Pons (tissue), 1 donor: ENCODE results near the gene RPL10.

ENCODE experiments used
- DNase-seq: peaks from one replicate; pipeline ENCODE4 v3.0.0-alpha.2; 2016; ENCODE audit warnings: low spot score

Gene RPL10

GRCh38 chrX:154401045-154401799 lies 3.0 kb downstream of the RPL10 start:
- DNase-seq: no peak

DNA sequence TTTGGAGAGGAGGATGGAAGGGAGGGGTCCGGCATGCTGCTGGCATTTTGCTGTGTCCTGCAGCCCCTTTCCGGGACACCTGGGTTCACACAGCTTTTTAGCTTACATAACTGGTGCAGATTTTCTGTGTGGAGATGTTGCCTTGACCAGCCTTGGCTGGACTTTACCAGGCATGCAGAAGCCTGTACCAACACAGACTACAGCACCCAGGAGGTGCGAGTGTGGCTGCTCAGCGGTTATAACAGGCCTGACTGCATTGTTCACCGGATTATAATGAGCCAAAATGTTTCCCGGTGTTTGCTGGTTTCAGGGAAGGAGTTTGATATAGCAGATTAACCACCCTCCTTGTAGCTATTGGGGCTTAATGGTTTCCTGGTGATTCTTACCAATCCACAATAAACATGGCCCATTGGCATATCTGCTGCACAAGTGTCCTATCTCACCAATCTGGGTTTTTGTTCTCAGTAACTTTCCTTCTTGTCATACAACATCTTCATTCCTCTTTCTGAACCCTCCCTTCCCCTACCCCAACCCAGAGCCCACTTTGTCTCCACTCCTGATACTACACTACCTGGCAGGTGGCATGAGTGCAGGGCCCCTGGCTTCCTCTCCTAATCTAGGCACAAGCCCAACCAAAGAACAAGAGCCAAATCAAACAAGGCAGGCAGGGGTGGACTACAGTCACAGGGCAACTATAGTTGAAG lies 3.9 kb downstream of the RPL10 start:
- no peak for DNase-seq

GRCh38 chrX:154402622-154403127 lies 4.5 kb downstream of the RPL10 start:
- DNase-seq: no peak

DNA sequence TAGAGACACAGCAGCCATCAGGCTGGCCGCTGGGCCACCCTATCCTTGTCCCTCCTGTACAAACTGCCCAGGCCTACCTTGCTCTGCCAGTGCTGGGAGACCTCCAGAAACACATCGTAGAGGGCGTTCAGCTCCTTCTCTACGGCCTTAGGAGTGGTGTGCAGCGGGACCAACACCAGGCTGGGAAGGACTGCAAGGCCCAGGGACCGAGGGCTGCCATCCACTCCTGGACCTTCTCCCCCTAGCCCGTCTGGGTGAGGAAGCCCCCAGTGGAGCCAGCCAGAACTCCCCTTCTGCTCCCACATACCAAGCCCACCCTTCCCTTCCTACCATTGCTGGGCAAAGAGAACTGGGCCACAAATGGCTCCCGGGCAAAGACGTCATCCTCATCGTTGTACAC lies 5.0 kb downstream of the RPL10 start:
- no peak for DNase-seq

DNA sequence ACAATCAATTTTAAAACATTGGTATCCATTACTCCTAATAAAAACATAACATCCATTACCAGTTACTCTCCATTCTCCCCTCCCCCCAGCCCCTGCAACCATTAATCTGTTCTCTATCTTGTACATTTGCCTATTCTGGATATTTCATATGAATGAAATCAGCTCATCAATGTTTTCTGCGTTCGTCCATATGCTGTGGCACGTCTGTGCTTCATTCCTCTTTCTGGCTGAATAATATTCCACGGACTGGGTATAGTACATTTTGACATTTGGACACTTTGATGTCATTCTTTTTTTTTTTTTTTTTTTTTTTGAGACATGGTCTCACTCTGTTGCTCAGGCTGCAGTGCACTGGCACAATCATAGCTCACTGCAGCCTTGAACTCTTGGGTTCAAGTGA lies 5.7 kb downstream of the RPL10 start:
- no peak for DNase-seq

DNA sequence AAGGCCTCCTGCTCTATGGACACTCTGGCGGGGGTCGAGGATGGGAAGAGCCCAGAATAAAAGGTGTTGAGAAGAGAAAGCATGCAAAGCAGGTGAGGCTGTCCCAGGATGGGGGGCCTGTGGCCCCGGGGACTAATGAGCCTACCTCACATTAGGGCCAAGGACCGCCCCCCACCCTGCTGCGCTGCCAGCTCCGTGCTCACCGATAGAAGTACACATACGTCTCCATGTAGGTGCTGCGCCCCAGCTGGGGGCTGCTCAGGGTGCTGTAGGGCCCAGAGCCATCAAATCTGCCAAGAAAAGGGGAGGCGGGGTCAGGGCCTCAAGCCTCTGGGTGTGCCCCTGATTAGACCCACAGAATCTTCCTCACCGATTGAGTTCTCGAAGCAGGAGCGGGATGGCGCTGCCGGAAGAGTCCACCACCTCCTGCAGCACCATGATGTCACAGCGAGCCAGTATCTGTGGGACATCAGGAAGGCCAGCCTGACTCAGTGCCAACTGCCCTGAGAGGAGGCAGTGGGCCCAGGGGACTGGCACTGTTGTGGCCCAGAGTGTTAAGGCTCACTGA lies 6.5 kb downstream of the RPL10 start:
- no peak for DNase-seq

- DNase-seq: no peak
Observed at GRCh38 chrX:154408659-154409221, 10.6 kb downstream of the RPL10 start.

DNA sequence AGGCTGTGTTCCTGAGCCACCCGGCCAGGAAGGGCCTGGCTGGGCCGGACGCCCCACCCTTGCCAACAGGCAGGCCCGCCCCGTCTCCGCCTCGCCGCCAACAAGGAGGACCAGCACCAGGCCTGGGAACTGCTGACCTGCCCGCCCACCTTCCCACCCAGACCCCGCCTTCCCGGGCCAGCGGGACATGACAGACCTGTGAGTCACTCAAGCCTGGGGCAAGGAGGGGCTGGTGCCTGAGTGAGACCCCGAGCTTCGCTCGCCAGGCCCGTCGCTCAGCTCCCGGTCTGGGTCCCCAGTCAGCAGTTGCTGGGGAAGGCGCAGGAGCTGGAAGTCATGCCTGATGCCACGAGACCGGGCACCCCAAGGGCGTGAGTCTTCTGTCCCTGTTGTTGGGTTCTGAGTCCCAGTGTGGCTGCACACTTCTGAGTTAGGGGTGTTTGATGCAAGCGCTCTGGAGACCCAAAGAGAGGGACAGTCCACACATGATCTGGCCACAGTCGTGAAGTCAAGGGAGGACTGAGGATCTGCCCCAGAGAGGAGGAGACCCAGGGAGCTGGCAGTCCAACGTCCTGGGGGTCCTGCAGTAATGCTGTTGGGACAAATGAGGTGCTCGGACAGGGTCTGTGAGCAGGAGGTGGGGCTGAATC lies 11.2 kb downstream of the RPL10 start, which contains the start of gene DNASE1L1:
DNASE1L1 (minus strand) TSS at position 33 of the 650 bp plus-strand sequence. CDS start 3,686 bp downstream, outside the sequence.
- peak; percentile 30 for DNase-seq

GRCh38 chrX:154411981-154412340 lies 13.8 kb downstream of the RPL10 start:
- no peak for DNase-seq

DNA sequence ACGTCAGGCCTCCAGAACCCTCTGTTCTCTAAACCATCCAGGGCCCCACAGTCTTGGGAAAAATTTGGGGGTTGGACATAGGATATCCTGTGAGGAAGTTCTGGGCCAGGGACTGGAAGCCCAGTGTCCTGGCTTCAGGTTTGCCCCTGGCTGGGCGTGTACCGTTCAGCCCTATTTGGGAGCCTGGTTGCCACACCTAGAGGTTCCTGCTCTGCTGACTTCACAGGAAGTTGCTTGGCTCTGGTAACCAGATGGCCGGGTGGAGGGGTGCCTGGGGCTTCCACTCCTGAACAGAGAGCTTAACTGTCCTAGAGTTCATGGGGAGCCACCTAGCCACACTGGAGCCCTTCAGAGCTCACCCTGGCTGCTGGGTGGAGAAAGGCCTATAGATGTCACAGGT lies 14.3 kb downstream of the RPL10 start:
- no peak for DNase-seq

DNA sequence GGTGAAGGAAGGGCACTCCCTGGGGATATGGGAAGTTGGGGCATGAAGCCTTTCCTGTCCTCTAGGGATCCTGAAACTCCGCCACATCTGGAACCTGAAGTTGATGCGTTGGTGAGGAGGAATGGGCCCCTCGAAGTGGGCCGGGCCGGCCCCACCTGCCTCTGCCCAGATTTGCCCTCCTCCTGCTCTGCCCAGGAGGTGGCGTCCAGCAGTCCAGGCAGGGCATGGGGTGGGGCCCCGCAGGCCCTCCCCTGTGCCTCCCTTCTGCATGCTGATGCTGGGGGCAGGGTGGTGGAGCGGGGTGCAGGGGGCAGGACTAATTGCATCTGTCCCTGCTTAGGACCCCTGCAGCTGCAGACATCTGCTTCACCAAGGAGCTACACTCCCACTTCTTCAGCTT lies 15.0 kb downstream of the RPL10 start:
- no peak for DNase-seq

GRCh38 chrX:154417157-154417556 lies 19.0 kb downstream of the RPL10 start:
- no peak for DNase-seq

- no peak for DNase-seq
Observed at GRCh38 chrX:154419189-154419588, 21.0 kb downstream of the RPL10 start.

GRCh38 chrX:154419688-154420401 lies 21.7 kb downstream of the RPL10 start:
- DNase-seq: no peak

- no peak for DNase-seq
Observed at GRCh38 chrX:154420402-154420756, 22.2 kb downstream of the RPL10 start.

GRCh38 chrX:154426916-154427770 lies 29.0 kb downstream of the RPL10 start:
- DNase-seq: no peak

GRCh38 chrX:154428176-154429171 lies 30.3 kb downstream of the RPL10 start, which contains the start of gene ATP6AP1:
ATP6AP1 (plus strand) TSS chrX:154428677; CDS start chrX:154428693, 16 bp downstream.
- peak; percentile 90 for DNase-seq

DNA sequence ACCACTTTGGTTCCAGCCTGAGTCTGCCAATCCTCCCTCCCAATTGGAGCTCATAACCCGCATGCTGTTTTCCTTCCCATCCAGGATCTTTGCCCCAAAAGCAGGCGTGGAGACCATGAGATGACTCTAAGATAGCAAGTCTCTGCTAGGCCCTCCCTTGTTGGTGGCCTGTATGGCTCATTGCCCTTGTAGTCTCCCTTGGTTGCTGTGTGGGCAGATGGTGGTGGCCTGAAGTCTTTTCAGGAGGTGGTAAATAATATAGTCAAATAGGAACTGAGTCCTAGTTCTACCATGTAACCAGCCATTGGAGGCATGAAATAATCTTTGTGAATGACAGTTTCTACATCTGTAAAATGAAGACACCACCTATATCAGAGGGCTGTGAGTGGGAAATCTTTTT lies 31.5 kb downstream of the RPL10 start:
- no peak for DNase-seq

DNA sequence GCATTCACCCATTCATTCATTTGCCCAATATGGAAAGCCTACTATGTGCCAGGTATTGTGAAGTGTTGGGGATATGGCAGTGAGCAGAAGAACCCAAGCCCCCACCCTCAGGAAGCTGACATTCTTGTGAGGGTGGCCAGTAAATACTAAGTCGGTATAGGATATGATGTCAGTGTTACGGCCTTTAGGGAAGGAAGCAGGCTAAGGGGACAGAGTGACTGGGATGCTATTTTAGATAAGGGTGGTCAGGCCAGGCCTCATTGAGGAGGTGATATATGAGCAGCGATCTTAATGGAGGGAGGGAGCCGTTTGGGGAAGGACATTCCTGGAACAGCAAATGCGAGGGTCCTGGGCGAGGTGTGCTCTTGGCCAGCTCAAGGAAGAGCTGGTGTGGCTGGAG lies 32.3 kb downstream of the RPL10 start:
- no peak for DNase-seq
